Lung microvascular endothelial cell (primary cell): Measurements from ENCODE around the gene TCF12. TPM values are rescaled to one million over a fixed set of nuclear protein-coding genes. Genes with fewer than 3 reads are reported as not detected.

Experiments
- DNase-seq, 2 donors: peaks; one replicate each; pipeline versions ENCODE4 v3.0.0 to v3.0.0-alpha.2; 2010; ENCODE audit warnings: low read depth in 2 of 2
- total RNA-seq: library from RNA; depleted of rRNA; stranded (reverse); fragments of >200 nt; gene quantifications from 2 replicates; pipeline ENCODE4 v1.2.1, GENCODE V29; 2014

Gene TCF12
- total RNA-seq, 1 donor from 2014 or later: 94.4 TPM

DNA sequence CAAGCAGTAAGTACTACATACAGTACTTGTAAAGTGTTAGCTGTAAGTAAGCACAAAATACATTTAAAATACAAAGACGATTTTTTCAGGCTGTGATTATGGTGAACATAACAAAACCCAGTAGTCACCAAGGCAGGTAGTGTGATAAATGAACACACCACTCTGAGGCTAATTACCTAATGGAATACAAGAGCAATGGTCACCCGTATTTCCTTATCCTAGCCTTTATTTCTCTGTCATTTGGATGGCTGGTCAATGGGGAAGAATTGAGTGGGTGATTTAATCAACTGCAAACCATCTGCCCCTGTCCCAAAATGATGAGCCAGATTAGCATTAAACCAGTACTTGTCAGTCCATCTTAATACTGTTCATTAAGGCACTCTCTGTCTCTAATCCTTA, 368.7 kb downstream of the TCF12 start:
- no peak for DNase-seq

GRCh38 chr15:57288926-57289580, 370.6 kb downstream of the TCF12 start:
- no peak for DNase-seq

DNA sequence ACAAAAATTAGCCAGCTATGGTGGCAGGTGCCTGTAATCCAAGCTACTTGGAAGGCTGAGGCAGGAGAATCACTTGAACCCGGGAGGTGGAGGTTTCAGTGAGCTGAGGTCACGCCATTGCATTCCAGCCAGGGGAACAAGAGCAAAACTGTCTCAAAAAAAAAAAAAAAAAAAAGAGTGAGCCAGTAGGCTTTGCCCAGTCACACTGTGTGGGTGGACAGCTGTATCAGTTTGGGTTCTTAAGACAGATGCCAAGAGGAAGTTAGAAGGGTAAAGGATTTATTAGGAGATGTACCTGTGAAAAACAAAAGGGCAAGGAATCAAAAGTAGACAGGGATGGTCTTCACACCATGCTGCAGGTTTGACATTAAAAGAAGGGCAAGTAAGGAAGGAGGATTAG, 371.7 kb downstream of the TCF12 start:
- no peak for DNase-seq

DNA sequence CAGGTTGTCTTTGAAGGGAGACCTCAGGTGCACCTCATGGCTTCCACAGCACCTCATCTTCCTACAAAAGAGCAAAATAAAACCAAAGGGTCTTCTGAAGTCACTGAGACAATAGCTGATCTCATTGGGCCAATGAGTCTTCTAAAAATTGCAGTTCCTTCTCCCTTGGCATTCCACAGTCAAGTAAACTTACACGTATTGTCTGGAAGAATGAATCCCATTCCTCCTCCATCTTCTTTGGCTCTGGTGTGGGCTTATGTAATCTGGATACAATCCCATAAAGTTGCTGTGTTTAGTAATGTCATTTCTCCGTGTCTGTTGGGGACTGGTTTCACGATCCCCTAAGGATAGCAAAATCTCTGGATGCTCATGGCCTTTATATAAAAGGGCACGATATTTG, 372.4 kb downstream of the TCF12 start:
- no peak for DNase-seq

GRCh38 chr15:57296473-57297162, 378.2 kb downstream of the TCF12 start:
- no peak for DNase-seq

GRCh38 chr15:57297163-57297593, 378.7 kb downstream of the TCF12 start:
- DNase-seq: no peak

- no peak for DNase-seq
These were observed 379.2 kb downstream of the TCF12 start for GRCh38 chr15:57297630-57298029.

DNA sequence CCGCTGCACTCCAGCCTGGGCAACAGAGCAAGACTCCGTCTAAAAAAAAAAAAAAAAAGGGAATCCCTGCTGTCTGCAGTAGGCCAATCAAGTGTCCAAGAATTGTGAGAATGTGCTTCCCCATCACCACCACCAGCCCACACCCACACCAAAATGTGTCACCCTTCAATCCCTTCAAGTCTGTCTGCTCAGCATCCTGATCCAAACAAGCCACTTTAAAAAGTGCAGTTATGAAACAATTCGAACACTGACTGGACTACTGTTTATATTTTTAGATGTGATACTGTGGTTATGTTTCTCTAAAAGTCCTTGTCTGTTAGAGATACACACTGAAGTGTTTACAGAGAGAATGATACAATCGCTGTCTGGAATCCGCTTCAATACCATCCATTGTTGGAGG, 379.8 kb downstream of the TCF12 start:
- no peak for DNase-seq

DNA sequence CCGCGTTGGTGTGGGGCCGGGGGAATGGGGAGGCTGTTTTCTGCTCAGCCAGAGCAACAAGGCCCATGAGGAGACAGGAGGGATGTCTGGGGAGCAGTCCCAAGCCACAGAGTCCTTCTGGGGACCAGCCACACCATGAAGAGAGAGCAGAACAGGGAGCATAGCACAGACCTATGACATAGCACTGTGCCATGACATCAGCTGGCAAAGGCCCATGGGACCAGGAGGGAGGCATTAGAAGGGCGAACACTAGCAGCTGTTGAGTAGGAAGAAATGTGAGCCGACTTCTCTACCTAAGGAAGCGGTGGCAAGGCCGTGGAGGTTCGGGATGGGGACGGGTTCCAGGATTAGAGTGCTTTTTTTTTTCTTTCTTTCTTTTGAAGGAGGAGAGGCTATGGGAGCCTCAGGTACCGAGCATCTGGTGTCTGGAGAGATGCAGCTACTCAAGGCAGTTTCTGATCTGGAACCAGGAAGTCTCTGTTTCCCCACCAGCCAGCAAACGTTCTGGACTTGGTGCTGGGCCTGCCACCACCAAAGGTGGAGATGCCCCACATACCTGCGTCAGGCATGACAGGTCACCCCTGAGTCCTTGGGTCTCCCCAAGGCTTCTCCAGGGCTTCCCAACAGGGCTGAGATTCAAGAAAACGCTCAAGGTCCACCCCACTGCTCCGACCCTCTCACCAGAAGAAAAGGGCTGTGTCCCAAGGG, 380.6 kb downstream of the TCF12 start:
- no peak for DNase-seq

GRCh38 chr15:57301307-57301706, 382.9 kb downstream of the TCF12 start:
- no peak for DNase-seq

DNA sequence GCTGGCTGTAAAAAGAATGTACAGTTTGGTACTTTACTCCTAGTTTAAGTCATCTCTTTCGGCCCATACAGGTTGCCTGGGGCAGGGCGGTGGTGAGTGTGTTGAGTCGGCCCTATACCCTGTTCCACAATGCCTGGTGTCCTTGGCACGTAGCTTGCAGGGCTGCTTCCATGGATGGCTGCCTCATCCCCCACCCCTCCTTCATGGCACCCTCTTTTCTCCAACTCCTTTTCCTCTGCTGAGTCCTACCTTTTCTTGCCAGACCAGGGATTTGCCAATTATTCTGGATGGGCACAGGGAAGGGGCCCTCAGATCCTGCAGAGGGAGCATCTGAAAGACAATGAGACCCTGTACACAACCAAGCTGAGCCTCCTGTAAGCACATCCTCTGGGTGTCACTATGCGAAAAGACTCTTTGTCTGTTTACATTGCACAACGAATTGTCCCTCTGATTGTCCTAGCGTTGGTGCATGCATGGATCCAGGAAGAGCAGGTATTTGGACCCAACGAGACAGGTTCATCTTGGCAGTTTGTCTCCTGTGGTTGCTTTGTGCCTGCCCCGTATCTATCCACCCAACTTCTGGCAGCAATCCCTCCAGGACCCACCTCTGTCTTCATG, 384.3 kb downstream of the TCF12 start:
- DNase-seq: no peak

DNA sequence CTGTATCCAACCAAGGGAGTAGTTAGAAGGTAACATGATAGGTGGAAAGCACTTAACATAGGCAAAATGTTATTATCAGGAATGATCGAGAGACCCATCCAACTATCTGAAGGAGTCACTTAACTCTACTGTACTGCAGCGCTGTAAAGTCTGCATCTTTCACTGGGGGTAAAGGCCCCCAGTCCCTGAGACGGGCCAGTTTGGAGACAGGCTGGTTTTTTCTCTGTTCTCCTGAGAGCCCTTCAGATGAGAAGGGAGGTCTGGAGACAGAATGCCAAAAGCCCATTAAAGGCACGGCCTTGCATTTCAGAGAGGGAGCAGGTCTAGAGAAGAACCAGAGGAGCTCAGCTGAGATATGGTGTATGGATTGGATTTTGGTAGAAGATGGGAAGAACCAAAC, 386.6 kb downstream of the TCF12 start:
- no peak for DNase-seq

DNA sequence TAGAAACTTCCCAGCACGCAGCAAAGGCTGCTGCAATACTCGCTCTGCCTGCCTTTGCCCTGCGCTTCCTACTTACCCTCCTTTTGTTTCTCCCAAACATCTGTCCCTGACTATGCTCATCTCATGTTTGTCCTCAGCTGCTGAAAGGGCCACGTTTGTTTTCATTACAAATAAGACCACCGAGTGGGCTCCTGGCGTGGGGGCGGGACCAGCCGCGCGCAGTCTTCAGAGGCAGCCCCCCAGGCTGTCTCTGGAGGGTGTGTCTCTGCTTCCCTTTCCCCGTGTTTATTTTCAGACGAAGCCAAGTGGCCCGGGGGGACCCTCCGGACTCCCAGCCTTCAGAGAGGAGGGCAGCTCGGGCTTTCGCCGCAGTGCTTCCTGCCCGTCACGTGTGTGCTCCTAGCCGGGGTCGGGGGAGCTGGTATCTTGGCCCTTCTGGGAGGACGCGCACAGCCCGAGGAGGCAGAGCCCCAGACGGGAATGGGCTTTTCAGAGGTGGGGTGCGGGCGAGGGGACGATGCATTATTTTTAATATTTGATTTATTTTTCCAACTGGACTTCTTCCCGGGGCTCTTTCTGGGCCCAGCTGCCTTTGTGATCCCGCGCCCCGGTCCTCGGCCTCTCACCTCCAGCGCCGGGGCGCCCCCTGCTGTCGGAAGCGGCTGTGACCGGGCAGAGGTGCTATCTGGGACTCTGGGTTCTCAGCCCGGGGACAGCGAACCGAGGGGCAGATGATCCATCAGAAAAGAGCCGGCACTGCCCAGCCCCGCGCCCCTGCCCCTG, 387.9 kb downstream of the TCF12 start:
- DNase-seq: peak; percentile 69 to 72

- DNase-seq: no peak
These were observed 388.5 kb downstream of the TCF12 start for GRCh38 chr15:57306944-57307411.

DNA sequence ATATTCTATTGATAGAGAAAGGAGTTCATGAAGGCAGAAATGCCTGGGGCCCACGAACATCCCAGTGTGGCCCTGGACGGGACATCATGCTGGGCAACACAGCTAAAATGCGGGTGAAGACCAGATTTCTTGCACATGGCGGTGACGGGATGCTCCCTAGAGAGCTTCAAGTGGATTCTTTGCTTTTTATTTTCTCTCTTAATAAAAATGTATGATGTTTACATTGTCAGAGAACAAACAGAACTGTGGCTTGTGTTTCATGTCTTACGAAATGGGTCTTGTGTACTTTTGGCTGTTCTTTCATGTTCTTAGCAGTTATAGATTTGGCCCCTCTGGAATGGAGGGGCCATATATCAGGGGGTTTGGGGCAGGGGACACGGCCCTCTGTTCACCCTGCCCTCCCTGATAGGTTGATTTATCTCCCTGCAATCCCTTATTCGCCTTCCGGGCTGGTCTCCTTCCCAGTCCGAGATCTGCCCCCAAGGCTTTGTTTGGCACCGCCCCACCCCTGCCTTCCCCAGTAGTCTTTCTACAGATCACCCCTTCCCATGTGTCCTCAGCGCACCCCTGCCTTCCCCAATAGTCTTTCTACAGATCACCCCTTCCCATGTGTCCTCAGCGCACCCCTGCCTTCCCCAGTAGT, 389.2 kb downstream of the TCF12 start:
- no peak for DNase-seq

GRCh38 chr15:57308170-57308545, 389.7 kb downstream of the TCF12 start:
- no peak for DNase-seq

DNA sequence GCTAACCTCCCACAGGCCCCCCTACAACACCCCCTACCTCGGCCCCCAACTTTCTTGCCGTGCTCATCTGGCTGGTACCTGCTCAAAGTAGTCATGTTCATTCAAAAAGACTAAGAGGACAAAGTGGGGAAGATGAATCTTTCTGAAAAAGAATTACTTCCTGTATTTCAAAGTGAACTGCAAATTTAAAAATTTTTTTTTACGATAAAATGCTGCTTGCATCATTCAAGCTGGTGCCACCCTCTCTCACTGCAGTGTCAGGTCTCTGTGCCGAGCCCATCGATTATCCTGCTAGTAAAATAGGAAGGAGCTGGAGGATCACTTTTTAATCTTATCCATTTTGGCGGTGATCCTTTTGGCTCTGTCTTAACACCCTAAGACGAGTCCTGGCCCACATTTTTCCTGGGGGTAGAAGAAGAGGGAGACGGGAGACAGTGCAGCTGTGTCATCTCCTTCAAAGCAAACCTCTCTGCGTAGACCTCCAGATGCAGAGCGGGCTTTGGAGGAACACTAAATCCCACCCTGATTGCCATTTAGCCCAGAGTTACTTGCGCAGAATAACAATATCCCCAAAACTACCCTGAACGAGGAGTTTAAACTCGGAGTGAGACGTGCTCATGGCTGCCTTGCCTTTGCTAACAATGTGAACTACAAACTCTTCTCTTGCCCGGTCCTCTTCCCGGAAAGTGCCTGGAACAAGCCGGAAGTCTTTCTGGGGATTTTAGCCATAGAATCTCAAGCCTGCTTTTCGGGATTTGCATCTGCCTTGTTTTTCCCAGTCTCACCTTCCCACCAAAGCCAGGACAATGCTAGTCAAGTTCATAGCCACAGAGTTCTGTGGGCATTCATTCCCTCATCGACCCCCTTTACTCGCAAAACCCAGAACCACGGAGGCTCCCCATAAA, 391.7 kb downstream of the TCF12 start:
- DNase-seq: no peak

DNA sequence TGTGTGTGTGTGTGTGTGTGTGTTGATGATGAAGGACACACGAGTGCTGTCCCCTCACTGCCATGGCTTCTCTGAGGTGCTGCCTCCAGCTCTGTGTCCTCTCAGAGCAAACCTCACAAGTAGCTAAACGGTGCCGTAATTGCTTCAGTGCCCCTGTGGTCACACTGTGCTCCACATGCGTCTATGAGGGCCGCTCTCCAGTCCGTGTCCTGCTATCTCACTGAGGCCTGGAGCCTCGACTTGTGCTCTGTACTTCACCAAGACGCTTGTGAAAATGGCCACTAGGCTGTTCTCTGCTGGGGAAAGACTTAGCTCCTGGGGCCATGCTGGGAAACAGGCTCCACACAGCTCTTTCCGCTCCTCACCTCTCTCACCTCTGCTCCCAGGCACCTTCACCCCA, 392.4 kb downstream of the TCF12 start:
- DNase-seq: no peak

- no peak for DNase-seq
These were observed 393.5 kb downstream of the TCF12 start for GRCh38 chr15:57312006-57312317.
